Smooth muscle cell (in vitro differentiated cells): Measurements from ENCODE around the gene ZBTB1. TPM values are rescaled to one million over a fixed set of nuclear protein-coding genes. Genes with fewer than 3 reads are reported as not detected.
A peak's percentile ranks its signal among the peaks of the same experiment; 100 is the strongest.

Experiments used
- DNase-seq: peaks from one replicate; lab custom pipeline; 2025; ENCODE audit not compliant: unreplicated experiment; lab: John Stamatoyannopoulos, UW
- H2AFZ ChIP-seq: fragments of 200-600 bp; sonication (generic); 2 replicates; pipeline ENCODE4 v1.6.0; 2016; ENCODE audit warnings: antibody characterized with exemption, low read depth, mild to moderate bottlenecking
- H3F3A ChIP-seq: fragments of 200-600 bp; sonication (generic); 2 replicates; pipeline ENCODE4 v1.6.0; 2017; ENCODE audit warnings: antibody characterized with exemption, low read depth
- H3K27ac ChIP-seq: fragments of 200-600 bp; sonication (generic); 2 replicates; pipeline ENCODE4 v1.5.1; 2016; ENCODE audit warnings: low read depth, mild to moderate bottlenecking
- H3K27me3 ChIP-seq: fragments of 200-600 bp; sonication (generic); 2 replicates; pipeline ENCODE4 v1.6.1; 2016; ENCODE audit warnings: low read depth, mild to moderate bottlenecking
- H3K36me3 ChIP-seq: fragments of 200-600 bp; sonication (generic); 2 replicates; pipeline ENCODE4 v1.5.1; 2016; ENCODE audit warnings: low read depth
- H3K4me1 ChIP-seq: fragments of 200-600 bp; sonication (generic); 2 replicates; pipeline ENCODE4 v1.5.1; 2016; ENCODE audit warnings: low read depth
- H3K4me2 ChIP-seq: fragments of 200-600 bp; sonication (generic); 2 replicates; pipeline ENCODE4 v1.6.0; 2016; ENCODE audit warnings: mild to moderate bottlenecking
- H3K4me3 ChIP-seq: fragments of 200-600 bp; sonication (generic); 2 replicates; pipeline ENCODE4 v1.5.1; 2016; ENCODE audit warnings: mild to moderate bottlenecking
- H3K79me2 ChIP-seq: fragments of 200-600 bp; sonication (generic); 2 replicates; pipeline ENCODE4 v1.6.0; 2016; ENCODE audit warnings: low read depth, mild to moderate bottlenecking
- H3K9ac ChIP-seq: fragments of 200-600 bp; sonication (generic); 2 replicates; pipeline ENCODE4 v1.6.0; 2016; ENCODE audit warnings: low read depth
- H3K9me3 ChIP-seq: fragments of 200-600 bp; sonication (generic); replicated peaks from 2 replicates; pipeline ENCODE4 v1.5.1; 2016; ENCODE audit warnings: low read depth
- H4K20me1 ChIP-seq: fragments of 200-600 bp; sonication (generic); 2 replicates; pipeline ENCODE4 v1.6.0; 2016; ENCODE audit warnings: low read depth
- CTCF ChIP-seq: fragments of 200-600 bp; sonication (generic); IDR thresholded peaks from 2 replicates; pipeline ENCODE4 v1.5.1; 2017; ENCODE audit warnings: borderline replicate concordance, mild to moderate bottlenecking, antibody characterized with exemption; ENCODE audit not compliant: insufficient read depth, poor library complexity, severe bottlenecking
- WGBS: methylation state at CpG from one replicate; pipeline ENCODE4 v1.1.7; 2016; ENCODE audit warnings: low lambda C conversion rate; 5-methylcytosine and 5-hydroxymethylcytosine counted together
- polyA plus RNA-seq: library from polyadenylated mRNA; unstranded; fragments of >200 nt; fragmentation: Nextera tagmentation; extraction: Ambion mirVana; gene quantifications from 2 replicates; pipeline ENCODE4 v1.2.1, GENCODE V29; 2016
- total RNA-seq: library from RNA; depleted of rRNA; stranded (reverse); fragments of >200 nt; gene quantifications from 2 replicates; pipeline ENCODE4 v1.2.3, GENCODE V29; 2014

The ZBTB1 gene
- total and polyA plus RNA-seq, 2 experiments from 2014 or later = 41.3 to 82.9 TPM

DNA sequence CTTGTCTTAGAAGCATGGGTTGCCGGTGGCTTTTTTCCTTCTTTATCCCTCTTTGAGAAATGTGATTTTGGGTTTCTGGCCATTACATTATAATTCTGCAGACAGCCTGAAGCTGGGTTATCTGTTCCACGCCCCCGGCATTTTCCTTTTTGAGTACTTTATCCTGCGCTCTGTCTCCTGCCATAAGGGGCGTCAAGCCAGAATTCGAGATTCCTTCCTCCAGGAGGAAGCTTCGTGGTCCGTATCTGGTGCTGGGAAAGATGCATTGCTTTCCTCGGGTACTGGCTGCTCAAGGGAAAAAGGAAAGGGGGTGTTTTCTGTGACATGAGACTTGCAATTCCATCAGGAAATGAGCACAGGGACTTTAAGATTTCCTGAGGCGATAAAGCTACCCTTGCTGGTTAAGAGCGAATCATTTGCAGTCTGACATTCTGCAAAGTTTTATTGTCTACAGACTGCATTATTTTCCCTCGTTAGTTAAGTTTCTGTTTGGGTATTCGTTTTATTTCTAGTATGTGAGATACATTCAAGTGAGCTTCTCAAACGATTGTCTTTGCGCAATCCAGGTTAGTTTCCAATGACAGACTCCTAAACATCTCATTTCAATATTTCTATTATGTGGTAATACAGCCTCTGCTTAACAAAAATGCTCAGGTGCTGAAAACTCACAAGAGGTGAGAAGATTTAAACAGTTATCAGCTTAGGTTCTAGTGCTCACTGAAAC lies 38.6 kb upstream of the ZBTB1 start:
- WGBS = 8% methylated on average over 15 of the region's 15 CpGs
- H3K9me3 ChIP-seq = no peaks in the 10 kb centered on the region
- H3K9ac ChIP-seq = peak overlapping the region; percentile 5
- H3K4me1 ChIP-seq = peaks cover 11% of the 10 kb centered on the region
- H3K27me3 ChIP-seq = no peaks in the 10 kb centered on the region
- H3K4me2 ChIP-seq = peak overlapping the region; percentile 98
- H2AFZ ChIP-seq = peak overlapping the region; percentile 34
- no peak for DNase-seq
- peaks cover 21% of the 10 kb centered on the region for H3F3A ChIP-seq
- peak overlapping the region; percentile 25 for H3K27ac ChIP-seq
- peak overlapping the region; percentile 77 for H3K4me3 ChIP-seq
- no peaks in the 10 kb centered on the region for H3K36me3 ChIP-seq
- TF ChIP-seq CTCF = peak; percentile 42
- peaks cover 7% of the 10 kb centered on the region for H4K20me1 ChIP-seq
- peaks cover 4% of the 10 kb centered on the region for H3K79me2 ChIP-seq

GRCh38 chr14:64467101-64467500 lies 37.5 kb upstream of the ZBTB1 start:
- no peak overlapping the region for H3K9ac ChIP-seq
- peaks cover 21% of the 10 kb centered on the region for H3F3A ChIP-seq
- H3K79me2 ChIP-seq = peaks cover 11% of the 10 kb centered on the region
- no peaks in the 10 kb centered on the region for H3K27me3 ChIP-seq
- no peak for DNase-seq
- no peaks in the 10 kb centered on the region for H3K9me3 ChIP-seq
- no peak for TF ChIP-seq CTCF
- H3K4me3 ChIP-seq = peak overlapping the region; percentile 77
- H3K4me1 ChIP-seq = peaks cover 11% of the 10 kb centered on the region
- H2AFZ ChIP-seq = no peak overlapping the region
- 17% methylated on average over 3 of the region's 3 CpGs for WGBS
- no peaks in the 10 kb centered on the region for H3K36me3 ChIP-seq
- H3K4me2 ChIP-seq = peak overlapping the region; percentile 98
- peak overlapping the region; percentile 25 for H3K27ac ChIP-seq
- peaks cover 7% of the 10 kb centered on the region for H4K20me1 ChIP-seq

GRCh38 chr14:64467566-64467965 lies 37.0 kb upstream of the ZBTB1 start:
- no peak for TF ChIP-seq CTCF
- Histone ChIP-seq H3F3A (peaks cover 21% of the 10 kb centered on the region), H3K4me2 (peak overlapping the region; percentile 98), H3K9me3 (no peaks in the 10 kb centered on the region), H3K79me2 (peaks cover 11% of the 10 kb centered on the region), H3K36me3 (no peaks in the 10 kb centered on the region), H4K20me1 (peaks cover 7% of the 10 kb centered on the region), H3K4me3 (no peak overlapping the region), H2AFZ (no peak overlapping the region), H3K4me1 (peaks cover 11% of the 10 kb centered on the region), H3K27ac (peak overlapping the region; percentile 25), H3K9ac (no peak overlapping the region), H3K27me3 (no peaks in the 10 kb centered on the region)
- no peak for DNase-seq

GRCh38 chr14:64468451-64468850 lies 36.1 kb upstream of the ZBTB1 start:
- H3K4me2 ChIP-seq = peak overlapping the region; percentile 98
- DNase-seq = no peak
- no peak for TF ChIP-seq CTCF
- H3K79me2 ChIP-seq = peaks cover 15% of the 10 kb centered on the region
- peak overlapping the region; percentile 25 for H3K27ac ChIP-seq
- H3K4me1 ChIP-seq = peaks cover 11% of the 10 kb centered on the region
- H3F3A ChIP-seq = peaks cover 21% of the 10 kb centered on the region
- H3K4me3 ChIP-seq = no peak overlapping the region
- no peak overlapping the region for H3K9ac ChIP-seq
- H3K9me3 ChIP-seq = no peaks in the 10 kb centered on the region
- no peaks in the 10 kb centered on the region for H3K27me3 ChIP-seq
- peaks cover 7% of the 10 kb centered on the region for H4K20me1 ChIP-seq
- WGBS = 17% methylated on average over 3 of the region's 3 CpGs
- no peak overlapping the region for H2AFZ ChIP-seq
- no peaks in the 10 kb centered on the region for H3K36me3 ChIP-seq
